Omental fat pad (tissue), 4 donors: ENCODE results near the gene ZPR1. TPM values are rescaled to one million over a fixed set of nuclear protein-coding genes. Genes with fewer than 3 reads are reported as not detected.
"Not testable (repeated sequence)": the region's sequence is repeated elsewhere in the genome, so short reads cannot be mapped to it uniquely, and the experiment has no call there.

Experiments
- ATAC-seq: fragments of 150-250 bp; one replicate; pipeline ENCODE4 v1.9.1; 2016; ENCODE audit warnings: mild to moderate bottlenecking, moderate library complexity; ENCODE audit not compliant: low FRiP score
- DNase-seq: peaks from one replicate; pipeline ENCODE4 v3.0.0-alpha.2; 2019; ENCODE audit warnings: low spot score
- CTCF ChIP-seq, 3 donors: fragments of 450-650 bp; IDR thresholded peaks; one replicate each; pipeline ENCODE4 v1.5.1; 2016 to 2017; ENCODE audit warnings: antibody characterized with exemption in 3 of 3, mild to moderate bottlenecking in 3 of 3, moderate library complexity in 2 of 3
- total RNA-seq, 4 donors: library from RNA; depleted of rRNA; stranded (reverse); fragments of >200 nt; gene quantifications; one replicate each; pipeline ENCODE4 v1.1.0, GENCODE V29; 2016

ZPR1 gene
- total RNA-seq, 4 donors from 2014 or later: 23.5 to 83.9 (median 54.6) TPM

GRCh38 chr11:116811194-116811593, 23.4 kb upstream of the ZPR1 start:
- no peak for ATAC-seq
- no peak for TF ChIP-seq CTCF (IDR thresholded peaks at IDR 0.05)
- no peak for DNase-seq

- TF ChIP-seq CTCF (IDR thresholded peaks at IDR 0.05): no peak
- DNase-seq: no peak
- no peak for ATAC-seq
Observed at GRCh38 chr11:116808262-116809175, 20.7 kb upstream of the ZPR1 start.

DNA sequence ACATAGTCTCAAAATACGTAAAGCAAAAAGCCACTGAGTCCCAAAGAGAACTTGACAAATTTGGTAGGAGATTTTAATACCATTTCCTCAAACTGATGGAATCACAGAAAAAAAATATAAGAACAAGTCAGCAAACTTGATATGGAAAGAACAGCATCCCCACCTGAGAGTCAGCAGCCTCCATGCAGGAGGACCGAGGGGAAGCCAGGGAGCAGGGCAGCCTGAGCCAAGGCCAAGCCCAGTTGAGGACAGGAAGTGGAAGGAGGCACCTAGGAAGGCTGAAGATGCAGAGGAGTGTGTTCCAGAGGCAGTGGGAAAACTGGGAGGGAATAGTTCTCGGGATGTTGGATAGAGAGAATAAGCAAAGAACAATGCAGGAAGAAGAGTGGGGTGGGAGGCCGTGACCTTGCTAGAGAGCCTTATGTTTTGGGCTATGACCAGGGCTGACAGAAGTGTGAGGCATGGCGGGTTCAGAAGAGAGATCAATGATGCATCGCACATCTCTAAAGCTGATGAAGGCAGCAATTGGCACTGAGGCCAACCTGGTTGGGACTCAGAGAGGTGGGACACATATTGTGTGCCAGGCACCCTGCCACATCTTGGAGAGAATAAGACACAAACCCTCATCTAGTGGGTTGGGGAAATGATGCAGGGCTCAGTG, 19.9 kb upstream of the ZPR1 start:
- TF ChIP-seq CTCF (IDR thresholded peaks at IDR 0.05): no peak
- DNase-seq: no peak
- ATAC-seq: no peak

DNA sequence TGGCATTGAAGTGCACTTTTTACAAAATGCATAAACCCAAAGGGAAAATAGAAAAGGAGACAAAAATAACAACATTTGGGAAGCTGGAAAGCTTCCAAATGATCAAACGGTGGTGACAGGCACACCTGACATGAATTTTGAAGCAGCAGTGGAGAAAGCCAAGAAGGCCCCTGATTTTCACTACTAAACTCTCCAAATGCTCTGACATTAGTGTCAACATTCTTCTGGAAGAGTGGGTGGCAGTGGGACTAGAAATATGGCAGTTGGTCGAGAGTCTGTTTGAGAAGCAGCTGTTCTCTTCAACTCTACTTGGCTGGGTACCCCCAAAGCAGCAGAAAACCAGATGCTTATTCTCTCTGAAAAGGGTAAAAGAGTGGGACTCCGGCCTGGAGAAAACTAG, 16.2 kb upstream of the ZPR1 start:
- DNase-seq (no peak), ATAC-seq (no peak)
- TF ChIP-seq CTCF (IDR thresholded peaks at IDR 0.05): no peak

DNA sequence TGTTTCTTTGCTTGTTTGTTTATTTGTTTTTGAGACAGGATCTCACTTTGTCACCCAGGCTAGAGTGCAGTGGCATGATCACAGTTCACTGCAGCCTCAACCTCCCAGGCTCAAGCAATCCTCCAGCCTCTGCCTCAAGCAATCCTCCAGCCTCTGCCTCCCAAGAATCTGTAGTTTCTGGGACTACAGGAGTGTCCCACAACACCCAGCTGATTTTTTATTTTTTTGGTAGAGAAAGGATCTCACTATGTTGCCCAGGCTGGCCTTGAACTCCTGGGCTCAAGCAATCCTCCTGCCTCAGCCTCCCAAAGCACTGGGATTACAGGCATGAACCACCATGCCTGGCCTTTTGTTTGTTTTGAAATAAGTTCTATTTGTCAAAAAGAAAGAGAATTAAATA, 13.8 kb upstream of the ZPR1 start:
- ATAC-seq: not testable (repeated sequence)

GRCh38 chr11:116800610-116801009, 12.8 kb upstream of the ZPR1 start:
- no peak for DNase-seq
- TF ChIP-seq CTCF (IDR thresholded peaks at IDR 0.05): no peak
- no peak for ATAC-seq

More for the DNA sequence above, 13.8 kb upstream of the ZPR1 start:
- not testable (repeated sequence) for DNase-seq

DNA sequence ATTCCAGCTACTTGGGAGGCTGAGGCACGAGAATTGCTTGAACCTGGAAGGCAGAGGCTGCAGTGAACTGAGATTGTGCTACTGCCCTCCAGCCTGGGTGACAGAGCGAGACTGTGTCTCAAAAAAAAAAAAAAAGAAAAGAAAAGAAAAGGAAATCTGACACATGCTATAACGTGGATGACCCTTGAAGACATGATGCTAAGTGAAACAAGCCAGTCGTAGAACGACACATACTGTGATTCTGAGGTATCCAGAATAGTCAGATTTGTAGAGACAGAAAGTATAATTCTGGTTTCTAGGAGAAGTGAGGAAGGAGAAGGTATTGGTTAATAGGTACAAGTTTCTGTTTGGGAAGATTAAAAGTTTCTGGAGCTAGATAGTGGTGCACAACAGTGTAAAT, 10.5 kb upstream of the ZPR1 start:
- ATAC-seq: no peak
- TF ChIP-seq CTCF (IDR thresholded peaks at IDR 0.05): no peak
- DNase-seq: no peak
